NCI-H2196 treated with DMSO at 0.1 percent for 48 hours (cell line): Measurements from ENCODE around the gene NACAD.
"Not testable (repeated sequence)": the region's sequence is repeated elsewhere in the genome, so short reads cannot be mapped to it uniquely, and the experiment has no call there.

Experiments used
- DNase-seq: peaks from one replicate; lab custom pipeline; 2025; ENCODE audit not compliant: unreplicated experiment; lab: John Stamatoyannopoulos, UW

NACAD gene

GRCh38 chr7:45060295-45060694 lies 28.5 kb downstream of the NACAD start:
- DNase-seq = no peak

- DNase-seq = no peak
Measured at GRCh38 chr7:45057878-45058277, 30.9 kb downstream of the NACAD start.

GRCh38 chr7:45055594-45056219 lies 33.1 kb downstream of the NACAD start:
- no peak for DNase-seq

- DNase-seq = no peak
Measured at GRCh38 chr7:45055016-45055415, 33.8 kb downstream of the NACAD start.

- DNase-seq = no peak
Measured at GRCh38 chr7:45054442-45054841, 34.3 kb downstream of the NACAD start.

GRCh38 chr7:45053941-45054340 lies 34.8 kb downstream of the NACAD start:
- DNase-seq = no peak

GRCh38 chr7:45053401-45053800 lies 35.4 kb downstream of the NACAD start:
- DNase-seq = no peak

- no peak for DNase-seq
Measured at GRCh38 chr7:45052011-45052410, 36.8 kb downstream of the NACAD start.

- DNase-seq = no peak
Measured at GRCh38 chr7:45050198-45050597, 38.6 kb downstream of the NACAD start.

- no peak for DNase-seq
Measured at GRCh38 chr7:45048748-45049147, 40.0 kb downstream of the NACAD start.

GRCh38 chr7:45044338-45044737 lies 44.4 kb downstream of the NACAD start:
- no peak for DNase-seq

GRCh38 chr7:45039106-45039505 lies 49.7 kb downstream of the NACAD start:
- DNase-seq = no peak

- DNase-seq = no peak
Measured at GRCh38 chr7:45037876-45038275, 50.9 kb downstream of the NACAD start.

GRCh38 chr7:45036796-45037195 lies 52.0 kb downstream of the NACAD start:
- DNase-seq = no peak

- no peak for DNase-seq
Measured at GRCh38 chr7:45036317-45036716, 52.5 kb downstream of the NACAD start.

- no peak for DNase-seq
Measured at GRCh38 chr7:45035893-45036292, 52.9 kb downstream of the NACAD start.

- no peak for DNase-seq
Measured at GRCh38 chr7:45035371-45035770, 53.4 kb downstream of the NACAD start.

GRCh38 chr7:45034710-45035109 lies 54.1 kb downstream of the NACAD start:
- DNase-seq = not testable (repeated sequence)

- DNase-seq = no peak
Measured at GRCh38 chr7:45033931-45034290, 54.9 kb downstream of the NACAD start.

GRCh38 chr7:45033261-45033930 lies 55.4 kb downstream of the NACAD start:
- no peak for DNase-seq

- DNase-seq = no peak
Measured at GRCh38 chr7:45032421-45032820, 56.3 kb downstream of the NACAD start.

- DNase-seq = no peak
Measured at GRCh38 chr7:45031829-45032228, 56.9 kb downstream of the NACAD start.
